GM11168 (cell line): Measurements from ENCODE around the gene ACTL10.
"Not testable (repeated sequence)": the region's sequence is repeated elsewhere in the genome, so short reads cannot be mapped to it uniquely, and the experiment has no call there.

Experiments
- in situ Hi-C: fragments of 300-500 bp; cut with MboI; formaldehyde crosslinking; loops from one replicate; pipeline ENCODE4 v1.12.0; 2022; ENCODE audit warnings: low sequenced_read_pairs; ENCODE audit not compliant: unreplicated experiment

Gene ACTL10

GRCh38 chr20:33666293-33667244 is at the start of gene ACTL10:
TSS of gene ACTL10 (plus strand) at chr20:33666943. CDS start at chr20:33667498, 555 bp downstream.
- in situ Hi-C loops: no loop called here

GRCh38 chr20:33621717-33622400 is 44.9 kb upstream of the ACTL10 start:
- in situ Hi-C loops: no loop called here

- in situ Hi-C loops: no loop called here
Observed at GRCh38 chr20:33622705-33623365, 43.9 kb upstream of the ACTL10 start.

GRCh38 chr20:33624399-33624798 is 42.3 kb upstream of the ACTL10 start:
- in situ Hi-C loops: no loop called here

GRCh38 chr20:33626190-33626589 is 40.6 kb upstream of the ACTL10 start:
- in situ Hi-C loops: no loop called here

GRCh38 chr20:33627577-33628216 is 39.0 kb upstream of the ACTL10 start:
- in situ Hi-C loops: no loop called here

- in situ Hi-C loops: no loop called here
Observed at GRCh38 chr20:33629533-33629932, 37.2 kb upstream of the ACTL10 start.

GRCh38 chr20:33629979-33630378 is 36.8 kb upstream of the ACTL10 start:
- in situ Hi-C loops: no loop called here

- in situ Hi-C loops: no loop called here
Observed at GRCh38 chr20:33630507-33630906, 36.2 kb upstream of the ACTL10 start.

- in situ Hi-C loops: not testable (repeated sequence)
Observed at GRCh38 chr20:33631910-33632309, 34.8 kb upstream of the ACTL10 start.

GRCh38 chr20:33635341-33635740 is 31.4 kb upstream of the ACTL10 start:
- in situ Hi-C loops: no loop called here

- in situ Hi-C loops: no loop called here
Observed at GRCh38 chr20:33636776-33637175, 30.0 kb upstream of the ACTL10 start.

- in situ Hi-C loops: no loop called here
Observed at GRCh38 chr20:33640287-33640686, 26.5 kb upstream of the ACTL10 start.

- in situ Hi-C loops: no loop called here
Observed at GRCh38 chr20:33644313-33645071, 22.3 kb upstream of the ACTL10 start.

GRCh38 chr20:33645072-33645358 is 21.7 kb upstream of the ACTL10 start:
- in situ Hi-C loops: no loop called here

- in situ Hi-C loops: no loop called here
Observed at GRCh38 chr20:33645396-33645795, 21.3 kb upstream of the ACTL10 start.

- in situ Hi-C loops: no loop called here
Observed at GRCh38 chr20:33646191-33646590, 20.6 kb upstream of the ACTL10 start.

- in situ Hi-C loops: not testable (repeated sequence)
Observed at GRCh38 chr20:33646959-33647602, 19.7 kb upstream of the ACTL10 start.

GRCh38 chr20:33647603-33648395 is 18.9 kb upstream of the ACTL10 start:
- in situ Hi-C loops: no loop called here
